AG10803 (cell line): ENCODE data around the gene CYP1B1.

Experiments
- DNase-seq: peaks from one replicate; pipeline ENCODE4 v3.0.0; 2010; ENCODE audit warnings: low read depth
- H3K4me3 ChIP-seq: 2 replicates; pipeline ENCODE4 v1.5.1; 2011; ENCODE audit warnings: mild to moderate bottlenecking, low read length, control low read depth
- CTCF ChIP-seq: conservative IDR thresholded peaks from 2 replicates; pipeline ENCODE4 v1.5.1; 2011; ENCODE audit warnings: mild to moderate bottlenecking, low read length, control low read depth, inconsistent platforms

The CYP1B1 gene

GRCh38 chr2:38057651-38058410 lies 18.1 kb downstream of the CYP1B1 start:
- DNase-seq = no peak
- H3K4me3 ChIP-seq = no peak overlapping the region
- no peak for TF ChIP-seq CTCF

- no peak overlapping the region for H3K4me3 ChIP-seq
- no peak for TF ChIP-seq CTCF
- DNase-seq = no peak
These were observed 19.7 kb downstream of the CYP1B1 start for GRCh38 chr2:38056216-38056615.

GRCh38 chr2:38045811-38046210 lies 30.1 kb downstream of the CYP1B1 start:
- H3K4me3 ChIP-seq = no peak overlapping the region
- DNase-seq = no peak
- TF ChIP-seq CTCF = no peak

- peak; percentile 47 for DNase-seq
- H3K4me3 ChIP-seq = no peak overlapping the region
- no peak for TF ChIP-seq CTCF
These were observed 36.6 kb downstream of the CYP1B1 start for GRCh38 chr2:38039121-38039910.

DNA sequence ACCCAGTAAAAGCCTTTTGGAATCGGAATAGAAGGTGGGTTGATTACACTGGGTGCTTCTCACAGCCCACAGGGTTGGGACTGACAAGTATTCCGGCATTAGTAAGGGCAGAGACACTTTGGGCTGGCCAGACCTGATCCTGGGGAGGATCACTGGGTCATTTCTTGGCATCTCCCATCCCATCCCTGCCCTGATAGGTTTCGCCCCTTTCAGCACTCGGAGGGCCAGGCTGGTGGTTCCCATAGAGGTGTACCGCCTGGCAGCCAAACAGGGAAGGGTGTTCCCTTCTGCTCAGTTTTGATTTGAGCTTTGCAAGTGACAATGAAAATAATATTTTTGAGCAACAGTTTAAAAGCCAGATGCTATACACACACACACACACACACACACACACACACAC lies 37.3 kb downstream of the CYP1B1 start:
- no peak overlapping the region; the same call in 1 of the 2 replicates for H3K4me3 ChIP-seq
- TF ChIP-seq CTCF = no peak
- DNase-seq = no peak

DNA sequence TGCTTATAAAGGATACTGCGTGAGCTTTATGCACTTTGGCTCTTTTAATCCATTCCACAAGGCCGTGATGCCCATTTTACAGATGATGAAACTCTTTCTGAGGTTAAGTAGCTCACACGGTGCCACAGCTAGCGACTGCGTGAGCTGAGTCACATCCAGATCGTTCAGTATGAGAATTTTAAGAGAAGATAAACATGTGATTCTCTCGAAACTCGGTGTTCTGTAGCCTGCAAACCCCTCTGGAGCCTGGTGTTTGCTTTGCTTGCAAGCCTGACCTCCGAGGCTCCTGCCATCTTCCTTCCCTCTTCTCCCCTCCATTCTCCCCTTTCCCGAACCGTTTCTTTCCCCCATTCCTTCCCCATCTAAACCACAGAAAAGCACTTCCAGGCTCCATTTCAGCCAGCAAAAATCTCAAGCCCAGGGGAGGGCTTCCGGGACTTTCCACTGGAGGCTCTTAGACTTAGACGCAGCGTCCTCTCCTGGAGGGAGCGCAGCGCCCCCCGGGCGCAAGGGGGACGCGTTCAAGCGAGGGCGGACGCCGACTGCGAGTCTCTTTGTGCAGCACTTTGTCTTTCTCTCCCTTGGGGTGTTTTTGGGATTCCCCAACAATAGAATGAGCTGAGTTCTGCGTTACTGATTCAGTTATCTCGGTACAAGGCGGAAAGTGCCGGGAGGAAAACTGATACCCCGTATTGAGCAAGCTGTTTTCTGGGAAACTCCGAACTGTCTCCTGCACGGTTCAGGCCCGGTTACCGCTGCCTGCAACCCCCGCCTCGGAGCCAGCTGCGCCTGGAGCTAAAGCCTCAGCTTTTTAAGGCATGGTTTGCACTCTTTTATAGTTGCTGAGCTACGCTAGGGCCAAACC lies 38.0 kb downstream of the CYP1B1 start:
- H3K4me3 ChIP-seq = peak overlapping the region; percentile 37
- peak; percentile 54 for DNase-seq
- peak; percentile 50 for TF ChIP-seq CTCF
